Measurements from ENCODE around the gene RAB25. TPM values are rescaled to one million over a fixed set of nuclear protein-coding genes. Genes with fewer than 3 reads are reported as not detected.

The RAB25 gene
- total and polyA plus RNA-seq, 2 of the 13 experiments (the other 11 are each of a cell fraction or from before 2014, with no cell fraction given) = 0.20 to 0.22 TPM

DNA sequence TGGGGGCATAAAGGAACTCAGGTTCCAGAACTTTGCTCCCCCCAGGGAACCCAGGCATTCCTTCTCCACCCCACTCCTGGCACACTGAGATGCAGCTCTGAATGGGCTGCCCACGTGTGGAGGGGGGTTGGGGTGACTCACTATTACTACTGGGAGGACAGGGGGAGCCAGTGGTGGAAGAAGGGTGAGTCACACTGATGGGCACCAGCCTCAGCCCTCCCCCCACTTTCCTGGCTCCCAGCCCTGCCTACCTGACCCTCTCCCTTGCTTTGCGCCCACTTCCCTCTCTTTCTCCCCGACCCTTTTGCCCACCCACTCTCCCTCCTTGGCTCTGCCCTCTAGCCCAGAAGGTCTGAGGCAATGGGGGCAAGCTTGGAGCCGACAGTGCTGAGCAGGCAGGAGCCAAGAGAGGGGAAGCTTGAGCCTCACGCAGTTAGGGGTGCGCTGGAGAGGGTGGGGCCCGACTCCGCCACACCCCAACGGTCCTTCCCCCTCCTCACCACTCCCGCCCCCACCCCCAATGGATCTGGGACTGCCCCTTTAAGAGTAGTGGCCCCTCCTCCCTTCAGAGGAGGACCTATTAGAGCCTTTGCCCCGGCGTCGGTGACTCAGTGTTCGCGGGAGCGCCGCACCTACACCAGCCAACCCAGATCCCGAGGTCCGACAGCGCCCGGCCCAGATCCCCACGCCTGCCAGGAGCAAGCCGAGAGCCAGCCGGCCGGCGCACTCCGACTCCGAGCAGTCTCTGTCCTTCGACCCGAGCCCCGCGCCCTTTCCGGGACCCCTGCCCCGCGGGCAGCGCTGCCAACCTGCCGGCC lies 53.4 kb downstream of the RAB25 start, which contains the start of gene LMNA (continued):
- TF ChIP-seq, protein P1, sequence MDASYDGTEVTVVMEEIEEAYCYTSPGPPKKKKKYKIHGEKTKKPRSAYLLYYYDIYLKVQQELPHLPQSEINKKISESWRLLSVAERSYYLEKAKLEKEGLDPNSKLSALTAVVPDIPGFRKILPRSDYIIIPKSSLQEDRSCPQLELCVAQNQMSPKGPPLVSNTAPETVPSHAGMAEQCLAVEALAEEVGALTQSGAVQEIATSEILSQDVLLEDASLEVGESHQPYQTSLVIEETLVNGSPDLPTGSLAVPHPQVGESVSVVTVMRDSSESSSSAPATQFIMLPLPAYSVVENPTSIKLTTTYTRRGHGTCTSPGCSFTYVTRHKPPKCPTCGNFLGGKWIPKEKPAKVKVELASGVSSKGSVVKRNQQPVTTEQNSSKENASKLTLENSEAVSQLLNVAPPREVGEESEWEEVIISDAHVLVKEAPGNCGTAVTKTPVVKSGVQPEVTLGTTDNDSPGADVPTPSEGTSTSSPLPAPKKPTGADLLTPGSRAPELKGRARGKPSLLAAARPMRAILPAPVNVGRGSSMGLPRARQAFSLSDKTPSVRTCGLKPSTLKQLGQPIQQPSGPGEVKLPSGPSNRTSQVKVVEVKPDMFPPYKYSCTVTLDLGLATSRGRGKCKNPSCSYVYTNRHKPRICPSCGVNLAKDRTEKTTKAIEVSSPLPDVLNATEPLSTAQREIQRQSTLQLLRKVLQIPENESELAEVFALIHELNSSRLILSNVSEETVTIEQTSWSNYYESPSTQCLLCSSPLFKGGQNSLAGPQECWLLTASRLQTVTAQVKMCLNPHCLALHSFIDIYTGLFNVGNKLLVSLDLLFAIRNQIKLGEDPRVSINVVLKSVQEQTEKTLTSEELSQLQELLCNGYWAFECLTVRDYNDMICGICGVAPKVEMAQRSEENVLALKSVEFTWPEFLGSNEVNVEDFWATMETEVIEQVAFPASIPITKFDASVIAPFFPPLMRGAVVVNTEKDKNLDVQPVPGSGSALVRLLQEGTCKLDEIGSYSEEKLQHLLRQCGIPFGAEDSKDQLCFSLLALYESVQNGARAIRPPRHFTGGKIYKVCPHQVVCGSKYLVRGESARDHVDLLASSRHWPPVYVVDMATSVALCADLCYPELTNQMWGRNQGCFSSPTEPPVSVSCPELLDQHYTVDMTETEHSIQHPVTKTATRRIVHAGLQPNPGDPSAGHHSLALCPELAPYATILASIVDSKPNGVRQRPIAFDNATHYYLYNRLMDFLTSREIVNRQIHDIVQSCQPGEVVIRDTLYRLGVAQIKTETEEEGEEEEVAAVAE (CRISPR knock-in tag; IDR thresholded peaks at IDR 0.05; ENCODE audit: borderline replicate concordance) = peak; percentile 32; the same call in 1 of the 2 replicates
- TF ChIP-seq ZFX (CRISPR knock-in tag; IDR thresholded peaks at IDR 0.05; ENCODE audit: low read depth) (no peak), MTA1 (CRISPR knock-in tag; IDR thresholded peaks at IDR 0.05; ENCODE audit: borderline replicate concordance) (peak; percentile 20; the same call in 1 of the 2 replicates), TAF15 (IDR thresholded peaks at IDR 0.05; ENCODE audit: low read depth, low read length, poor library complexity, severe bottlenecking) (no peak), ZNF101 (CRISPR knock-in tag; IDR thresholded peaks at IDR 0.05; ENCODE audit: borderline replicate concordance, low read depth) (no peak), MED8 (CRISPR knock-in tag; IDR thresholded peaks at IDR 0.05; ENCODE audit: insufficient replicate concordance) (no peak), MIER2 (CRISPR knock-in tag; IDR thresholded peaks at IDR 0.05) (no peak), ZNF446 (CRISPR knock-in tag; IDR thresholded peaks at IDR 0.05) (no peak), MAFF (IDR thresholded peaks at IDR 0.05; ENCODE audit: low read depth, low read length) (no peak), ZNF282 (IDR thresholded peaks at IDR 0.05; ENCODE audit: partially characterized antibody) (no peak), ZNF879 (CRISPR knock-in tag; IDR thresholded peaks at IDR 0.05) (no peak), FOXM1 (CRISPR knock-in tag; IDR thresholded peaks at IDR 0.05) (no peak), ELF4 (CRISPR knock-in tag; IDR thresholded peaks at IDR 0.05; ENCODE audit: borderline replicate concordance) (no peak), MYC (CRISPR knock-in tag; IDR thresholded peaks at IDR 0.05; ENCODE audit: borderline replicate concordance) (peak; percentile 35; the same call in 1 of the 2 replicates), ZKSCAN1 (IDR thresholded peaks at IDR 0.05; ENCODE audit: low read length) (no peak), NFATC3 (CRISPR knock-in tag; IDR thresholded peaks at IDR 0.05) (no peak), NBN (conservative IDR thresholded peaks at IDR 0.05) (no peak), PRPF4 (IDR thresholded peaks at IDR 0.05; ENCODE audit: low read depth, low read length, poor library complexity, severe bottlenecking) (no peak), SIX4 (CRISPR knock-in tag; IDR thresholded peaks at IDR 0.05) (no peak), ZNF274 (CRISPR knock-in tag; IDR thresholded peaks at IDR 0.05) (peak; percentile 8; the same call in 1 of the 2 replicates), ZMYM2 (CRISPR knock-in tag; IDR thresholded peaks at IDR 0.05) (no peak), ZNF335 (CRISPR knock-in tag; IDR thresholded peaks at IDR 0.05) (0 out of 2 replicates have a peak, but pooled peaks have one; percentile 35)
- TF ChIP-seq, protein P2, sequence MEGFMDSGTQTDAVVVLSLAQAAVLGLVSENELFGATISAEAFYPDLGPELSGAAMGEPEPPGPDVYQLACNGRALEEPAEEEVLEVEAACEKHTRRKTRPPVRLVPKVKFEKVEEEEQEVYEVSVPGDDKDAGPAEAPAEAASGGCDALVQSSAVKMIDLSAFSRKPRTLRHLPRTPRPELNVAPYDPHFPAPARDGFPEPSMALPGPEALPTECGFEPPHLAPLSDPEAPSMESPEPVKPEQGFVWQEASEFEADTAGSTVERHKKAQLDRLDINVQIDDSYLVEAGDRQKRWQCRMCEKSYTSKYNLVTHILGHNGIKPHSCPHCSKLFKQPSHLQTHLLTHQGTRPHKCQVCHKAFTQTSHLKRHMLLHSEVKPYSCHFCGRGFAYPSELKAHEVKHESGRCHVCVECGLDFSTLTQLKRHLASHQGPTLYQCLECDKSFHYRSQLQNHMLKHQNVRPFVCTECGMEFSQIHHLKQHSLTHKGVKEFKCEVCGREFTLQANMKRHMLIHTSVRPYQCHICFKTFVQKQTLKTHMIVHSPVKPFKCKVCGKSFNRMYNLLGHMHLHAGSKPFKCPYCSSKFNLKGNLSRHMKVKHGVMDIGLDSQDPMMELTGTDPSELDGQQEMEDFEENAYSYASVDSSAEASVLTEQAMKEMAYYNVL (CRISPR knock-in tag; IDR thresholded peaks at IDR 0.05; ENCODE audit: borderline replicate concordance) = peak; percentile 82; the same call in 1 of the 2 replicates
- TF ChIP-seq, protein P3, sequence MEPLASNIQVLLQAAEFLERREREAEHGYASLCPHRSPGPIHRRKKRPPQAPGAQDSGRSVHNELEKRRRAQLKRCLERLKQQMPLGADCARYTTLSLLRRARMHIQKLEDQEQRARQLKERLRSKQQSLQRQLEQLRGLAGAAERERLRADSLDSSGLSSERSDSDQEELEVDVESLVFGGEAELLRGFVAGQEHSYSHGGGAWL (CRISPR knock-in tag; IDR thresholded peaks at IDR 0.05) = 0 out of 2 replicates have a peak, but pooled peaks have one; percentile 46
